Osteoblast (primary cell): ENCODE data around the gene ACSM3. TPM values are rescaled to one million over a fixed set of nuclear protein-coding genes. Genes with fewer than 3 reads are reported as not detected.

ENCODE experiments used
- DNase-seq: peaks from one replicate; pipeline ENCODE4 v3.0.0; 2011; ENCODE audit warnings: low spot score, mixed read lengths; ENCODE audit not compliant: insufficient read length; ENCODE audit errors: missing footprints
- H2AFZ ChIP-seq: 2 replicates; pipeline ENCODE4 v1.6.0; 2011; ENCODE audit warnings: mild to moderate bottlenecking, low read length
- H3K27ac ChIP-seq: 2 replicates; pipeline ENCODE4 v1.5.1; 2011; ENCODE audit warnings: mild to moderate bottlenecking, low read depth, low read length, moderate library complexity
- H3K27me3 ChIP-seq: 2 replicates; pipeline ENCODE4 v1.6.0; 2012; ENCODE audit warnings: mild to moderate bottlenecking, control low read depth, inconsistent platforms, low read length, moderate library complexity; ENCODE audit not compliant: insufficient read depth
- H3K36me3 ChIP-seq: 2 replicates; pipeline ENCODE4 v1.5.1; 2011; ENCODE audit warnings: mild to moderate bottlenecking, low read length, control low read depth, moderate library complexity; ENCODE audit not compliant: insufficient read depth
- H3K4me1 ChIP-seq: 2 replicates; pipeline ENCODE4 v1.5.1; 2011; ENCODE audit warnings: mild to moderate bottlenecking, low read length, control low read depth, moderate library complexity; ENCODE audit not compliant: insufficient read depth
- H3K4me2 ChIP-seq: 2 replicates; pipeline ENCODE4 v1.6.0; 2011; ENCODE audit warnings: mild to moderate bottlenecking, low read length; ENCODE audit not compliant: insufficient read depth
- H3K4me3 ChIP-seq: fragments of 200-600 bp; sonication (generic); 3 replicates; pipeline ENCODE4 v1.5.1; 2012; ENCODE audit warnings: mild to moderate bottlenecking, low read length, inconsistent platforms; ENCODE audit not compliant: insufficient read depth
- H3K79me2 ChIP-seq: 2 replicates; pipeline ENCODE4 v1.6.0; 2012; ENCODE audit warnings: mild to moderate bottlenecking, low read length, control low read depth, inconsistent platforms; ENCODE audit not compliant: insufficient read depth
- H3K9me3 ChIP-seq: 2 replicates; pipeline ENCODE4 v1.5.1; 2011; ENCODE audit warnings: low read depth, low read length, control low read depth
- H4K20me1 ChIP-seq: 2 replicates; pipeline ENCODE4 v1.6.0; 2012; ENCODE audit warnings: mild to moderate bottlenecking, low read length, control low read depth; ENCODE audit not compliant: insufficient read depth
- total RNA-seq: library from RNA; depleted of rRNA; stranded (reverse); fragments of >200 nt; gene quantifications from 2 replicates; pipeline ENCODE4 v1.2.3, GENCODE V29; 2012
- TF ChIP-seq, protein P1 (sequence below): IDR thresholded peaks from 2 replicates; pipeline ENCODE4 v1.5.1; 2011; ENCODE audit warnings: mild to moderate bottlenecking, low read depth, low read length, moderate library complexity; ENCODE audit errors: extremely low read depth

Gene ACSM3
- total RNA-seq, 1 donor = 1.1 TPM

DNA sequence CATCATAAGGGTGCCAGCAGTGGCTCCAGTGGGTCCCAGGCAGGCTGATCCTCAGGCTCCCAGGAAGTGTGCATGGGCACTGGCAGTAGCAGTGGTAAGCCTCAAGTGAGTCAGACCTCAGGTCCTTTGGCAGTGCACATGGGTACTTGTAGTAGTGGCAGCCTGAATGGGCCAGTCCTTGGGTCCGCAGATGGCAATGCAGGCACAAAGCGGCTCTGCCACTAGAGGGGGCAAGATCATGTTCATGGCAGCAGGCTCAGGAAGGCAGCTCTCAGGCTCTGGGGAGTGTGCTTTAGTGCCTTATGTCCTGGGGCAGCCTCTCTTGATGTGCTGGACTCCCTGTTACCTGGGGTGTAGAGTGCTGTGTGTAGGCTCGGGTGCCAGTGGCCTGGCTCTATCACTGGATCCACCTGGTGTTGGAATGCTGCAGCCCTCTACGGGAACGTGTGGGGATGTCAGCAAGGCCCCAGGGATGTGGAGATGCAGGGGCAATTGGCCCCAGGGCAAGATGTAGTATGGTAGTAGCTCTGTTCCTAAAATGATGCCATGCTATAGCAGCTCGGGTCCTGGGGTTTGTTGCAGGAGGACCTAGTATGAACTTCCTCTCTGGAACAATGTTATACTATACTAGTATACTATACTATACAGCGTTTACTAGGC is 11.0 kb downstream of the ACSM3 start:
- H3K27me3 ChIP-seq = no peaks in the 10 kb centered on the region
- peak overlapping the region; percentile 57 for H2AFZ ChIP-seq
- no peak overlapping the region for H3K4me2 ChIP-seq

DNA sequence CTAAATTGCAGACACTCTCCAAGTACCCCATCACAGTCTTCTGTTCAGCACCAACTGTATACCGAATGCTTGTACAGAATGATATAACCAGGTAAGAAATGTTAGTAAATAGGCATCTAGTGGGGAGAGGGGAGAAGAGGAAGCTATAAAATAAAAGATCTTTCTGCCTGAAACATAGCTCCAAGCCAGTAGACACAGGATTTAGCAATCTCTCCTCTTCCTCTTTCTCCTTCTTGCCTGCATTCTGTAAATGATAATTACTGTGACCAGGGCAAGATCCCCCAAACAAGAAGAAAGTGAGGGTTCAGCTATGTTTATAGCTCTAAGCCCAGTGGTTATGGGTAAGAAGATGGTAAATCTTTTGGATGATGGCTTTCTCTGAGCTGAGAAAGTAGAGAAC is 17.9 kb downstream of the ACSM3 start:
- no peak overlapping the region for H3K27ac ChIP-seq
- H4K20me1 ChIP-seq = no peaks in the 10 kb centered on the region
- no peak overlapping the region for H3K4me3 ChIP-seq
- H3K27me3 ChIP-seq = no peaks in the 10 kb centered on the region
- no peaks in the 10 kb centered on the region for H3K36me3 ChIP-seq
- TF ChIP-seq, protein P1, sequence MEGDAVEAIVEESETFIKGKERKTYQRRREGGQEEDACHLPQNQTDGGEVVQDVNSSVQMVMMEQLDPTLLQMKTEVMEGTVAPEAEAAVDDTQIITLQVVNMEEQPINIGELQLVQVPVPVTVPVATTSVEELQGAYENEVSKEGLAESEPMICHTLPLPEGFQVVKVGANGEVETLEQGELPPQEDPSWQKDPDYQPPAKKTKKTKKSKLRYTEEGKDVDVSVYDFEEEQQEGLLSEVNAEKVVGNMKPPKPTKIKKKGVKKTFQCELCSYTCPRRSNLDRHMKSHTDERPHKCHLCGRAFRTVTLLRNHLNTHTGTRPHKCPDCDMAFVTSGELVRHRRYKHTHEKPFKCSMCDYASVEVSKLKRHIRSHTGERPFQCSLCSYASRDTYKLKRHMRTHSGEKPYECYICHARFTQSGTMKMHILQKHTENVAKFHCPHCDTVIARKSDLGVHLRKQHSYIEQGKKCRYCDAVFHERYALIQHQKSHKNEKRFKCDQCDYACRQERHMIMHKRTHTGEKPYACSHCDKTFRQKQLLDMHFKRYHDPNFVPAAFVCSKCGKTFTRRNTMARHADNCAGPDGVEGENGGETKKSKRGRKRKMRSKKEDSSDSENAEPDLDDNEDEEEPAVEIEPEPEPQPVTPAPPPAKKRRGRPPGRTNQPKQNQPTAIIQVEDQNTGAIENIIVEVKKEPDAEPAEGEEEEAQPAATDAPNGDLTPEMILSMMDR = no peak
- H3K9me3 ChIP-seq = no peaks in the 10 kb centered on the region
- no peaks in the 10 kb centered on the region for H3K4me1 ChIP-seq
- H3K4me2 ChIP-seq = no peak overlapping the region
- DNase-seq = no peak
- no peaks in the 10 kb centered on the region for H3K79me2 ChIP-seq
- H2AFZ ChIP-seq = no peak overlapping the region

More for the DNA sequence above, 11.0 kb downstream of the ACSM3 start:
- Histone ChIP-seq H3K9me3 (no peaks in the 10 kb centered on the region), H3K36me3 (no peaks in the 10 kb centered on the region), H3K27ac (no peak overlapping the region), H3K4me3 (no peak overlapping the region), H3K79me2 (no peaks in the 10 kb centered on the region), H4K20me1 (no peaks in the 10 kb centered on the region), H3K4me1 (no peaks in the 10 kb centered on the region)
- TF ChIP-seq, protein P1 = peak; percentile 88
- DNase-seq = peak; percentile 54

DNA sequence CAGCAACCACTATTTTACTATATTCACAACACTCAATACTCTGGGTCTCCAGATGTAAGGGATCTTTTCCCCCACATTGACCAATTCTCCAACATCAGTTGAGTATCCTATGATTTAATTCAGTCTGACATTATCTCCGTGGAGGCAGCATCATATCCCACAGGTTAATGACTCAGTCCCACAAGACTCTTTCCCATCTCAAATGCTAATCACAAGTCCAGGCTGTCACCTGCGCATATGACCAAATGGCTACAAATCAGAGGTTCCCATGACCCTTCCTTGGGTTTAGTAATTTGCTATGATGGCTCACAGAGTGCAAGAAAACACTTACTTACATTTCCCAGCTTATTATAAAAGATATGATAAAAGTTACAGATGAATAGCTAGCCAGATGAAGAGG is 18.7 kb downstream of the ACSM3 start:
- TF ChIP-seq, protein P1 = no peak
- no peak overlapping the region for H3K4me3 ChIP-seq
- H3K36me3 ChIP-seq = no peaks in the 10 kb centered on the region
- H4K20me1 ChIP-seq = no peaks in the 10 kb centered on the region
- H3K9me3 ChIP-seq = no peaks in the 10 kb centered on the region
- no peak overlapping the region for H3K27ac ChIP-seq
- no peak overlapping the region for H2AFZ ChIP-seq
- no peaks in the 10 kb centered on the region for H3K27me3 ChIP-seq
- no peaks in the 10 kb centered on the region for H3K4me1 ChIP-seq
- H3K4me2 ChIP-seq = no peak overlapping the region
- no peaks in the 10 kb centered on the region for H3K79me2 ChIP-seq
- DNase-seq = no peak

DNA sequence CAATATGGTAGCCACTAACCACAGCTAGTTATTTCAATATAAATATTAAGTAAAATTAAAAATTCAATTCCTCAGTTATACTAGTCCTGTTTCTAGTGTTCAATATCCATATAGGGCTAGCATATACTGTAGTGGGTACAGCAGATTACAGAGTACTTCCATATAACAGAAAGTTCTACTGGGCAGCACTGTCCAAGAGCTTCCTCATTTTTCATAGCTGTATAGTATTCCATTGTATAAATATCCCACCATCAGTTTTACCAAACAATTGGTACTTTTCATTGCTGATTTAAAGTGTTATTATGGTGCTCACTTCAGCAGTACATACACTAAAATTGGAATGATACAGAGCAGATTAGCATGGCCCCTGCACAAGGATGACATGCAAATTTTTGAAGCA is 20.4 kb downstream of the ACSM3 start:
- Histone ChIP-seq H3K79me2 (no peaks in the 10 kb centered on the region), H2AFZ (no peak overlapping the region), H3K4me3 (no peak overlapping the region), H3K4me1 (no peaks in the 10 kb centered on the region), H3K9me3 (no peaks in the 10 kb centered on the region), H3K36me3 (no peaks in the 10 kb centered on the region), H3K27ac (no peak overlapping the region), H3K4me2 (no peak overlapping the region), H3K27me3 (no peaks in the 10 kb centered on the region), H4K20me1 (no peaks in the 10 kb centered on the region)
- TF ChIP-seq, protein P1 = no peak
- DNase-seq = peak; percentile 22
